Activated CD4-positive, alpha-beta T cell treated with anti-CD3 and anti-CD28 coated beads for 1 hour (primary cell): ENCODE data around the gene DYSF.

Source experiments
- DNase-seq: peaks from one replicate; pipeline ENCODE4 v3.0.0-alpha.2; 2020

DYSF gene

DNA sequence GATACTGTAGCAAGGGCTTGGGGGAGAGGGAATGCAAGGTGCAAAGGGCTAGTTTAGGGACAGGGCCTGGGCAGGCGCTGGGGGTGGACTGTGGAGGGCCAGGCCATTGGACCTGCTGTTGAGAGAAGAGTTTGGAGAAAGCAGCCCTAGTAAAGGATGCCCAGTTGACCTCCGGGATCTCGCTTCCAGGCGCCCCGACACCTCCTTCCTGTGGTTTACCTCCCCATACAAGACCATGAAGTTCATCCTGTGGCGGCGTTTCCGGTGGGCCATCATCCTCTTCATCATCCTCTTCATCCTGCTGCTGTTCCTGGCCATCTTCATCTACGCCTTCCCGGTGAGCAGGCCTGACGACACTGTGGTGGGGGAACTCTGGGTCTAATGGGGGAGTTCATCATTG is 229.0 kb downstream of the DYSF start:
- no peak for DNase-seq

GRCh38 chr2:71683070-71683469 is 229.7 kb downstream of the DYSF start:
- no peak for DNase-seq

DNA sequence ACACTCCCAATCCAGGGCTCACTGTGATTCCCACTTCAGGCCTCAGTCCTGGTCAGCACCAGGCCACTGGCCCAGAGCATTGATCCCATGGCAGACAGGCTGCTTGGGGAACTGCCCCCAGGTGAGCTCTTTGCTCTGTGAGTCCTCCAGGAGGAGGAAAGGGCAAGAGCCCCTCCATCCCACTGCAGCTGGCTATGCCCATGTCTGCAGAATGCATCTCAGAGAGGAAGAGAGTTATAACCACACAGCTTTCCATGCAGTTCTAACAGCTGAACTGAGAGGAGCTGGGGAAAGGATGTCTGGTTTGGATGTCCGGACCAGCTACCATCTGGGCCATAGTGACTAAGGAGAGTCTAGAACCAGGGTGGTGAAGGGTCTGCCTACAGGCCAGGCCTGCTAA is 230.3 kb downstream of the DYSF start:
- DNase-seq, result no peak

DNA sequence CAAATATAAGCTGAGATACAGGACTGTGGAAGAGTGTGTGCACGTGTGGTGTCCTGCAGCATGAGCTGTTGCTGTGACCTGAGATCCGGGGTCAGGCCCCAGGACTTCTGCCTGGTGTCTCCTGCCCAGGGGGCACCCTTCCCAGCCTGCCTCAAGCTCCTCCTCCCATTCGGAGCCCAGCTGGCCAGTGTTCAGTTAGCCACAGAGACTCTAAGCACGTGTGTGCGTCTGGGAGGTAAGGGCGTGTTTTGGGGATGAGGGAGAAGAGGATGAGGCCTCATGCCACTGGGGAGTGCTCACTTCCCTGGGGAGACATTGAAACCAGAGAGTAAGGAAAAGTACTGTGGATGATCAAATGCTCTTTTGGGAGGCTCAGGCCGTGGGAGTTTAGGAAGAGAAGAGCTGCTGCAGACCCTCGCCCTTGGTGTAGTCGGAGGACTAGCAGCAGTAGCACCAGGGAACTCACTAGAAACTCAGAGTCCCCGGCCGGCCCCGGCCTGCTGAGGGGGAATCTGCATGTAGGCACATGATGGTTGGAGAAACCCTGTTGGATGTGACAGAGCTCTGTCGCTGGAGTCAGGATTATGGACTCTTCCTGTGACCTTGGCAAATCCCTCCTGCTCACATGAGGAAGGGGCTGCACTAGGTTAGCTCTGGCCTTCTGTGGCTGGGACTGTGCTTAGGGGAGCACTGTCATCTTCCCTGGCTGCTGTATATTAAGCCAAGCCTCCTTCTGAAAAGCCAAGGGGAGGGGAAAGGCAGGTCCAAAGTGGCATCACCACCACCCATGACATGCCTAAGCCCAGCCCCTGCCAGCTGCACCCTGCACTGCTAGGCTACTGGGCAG is 231.1 kb downstream of the DYSF start:
- no peak for DNase-seq

DNA sequence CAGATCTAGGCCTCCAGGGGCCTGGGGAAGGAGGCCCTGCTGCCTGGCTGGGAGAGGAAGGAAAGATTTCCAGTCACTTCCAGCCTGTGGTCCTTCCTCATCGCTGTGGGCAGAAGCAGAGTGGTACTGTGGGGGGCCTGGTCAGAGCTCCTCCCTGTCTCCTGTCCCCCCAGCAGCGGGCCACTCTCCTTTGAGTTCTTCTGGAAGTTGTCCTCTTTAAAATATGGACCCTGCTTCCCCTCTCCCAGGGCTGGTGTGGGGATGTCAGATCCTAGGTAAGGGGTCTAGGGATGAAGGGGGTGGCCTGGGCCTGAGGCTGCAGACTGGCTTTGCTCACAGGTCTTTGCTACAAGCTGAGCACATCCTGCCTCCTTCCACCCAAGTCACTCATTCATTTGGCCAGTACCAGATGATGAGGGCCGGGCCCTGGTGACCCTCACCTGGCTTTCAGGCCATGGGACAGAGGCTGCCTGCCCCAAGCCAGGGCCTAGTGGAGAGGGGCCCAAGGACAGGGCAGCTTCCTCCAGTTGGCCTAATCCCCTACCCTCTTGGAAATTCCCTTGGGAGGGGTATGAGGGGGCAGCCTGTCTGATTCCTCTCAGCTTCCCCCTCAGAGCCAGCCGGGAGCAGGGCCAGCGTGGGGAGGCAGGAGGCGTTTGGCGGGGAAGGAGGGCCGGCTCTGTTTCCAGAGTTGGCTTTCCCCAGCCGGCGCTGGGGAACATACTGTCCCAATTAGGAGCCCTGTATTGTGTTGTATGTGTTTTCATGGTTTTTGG is 231.9 kb downstream of the DYSF start:
- DNase-seq, result no peak

DNA sequence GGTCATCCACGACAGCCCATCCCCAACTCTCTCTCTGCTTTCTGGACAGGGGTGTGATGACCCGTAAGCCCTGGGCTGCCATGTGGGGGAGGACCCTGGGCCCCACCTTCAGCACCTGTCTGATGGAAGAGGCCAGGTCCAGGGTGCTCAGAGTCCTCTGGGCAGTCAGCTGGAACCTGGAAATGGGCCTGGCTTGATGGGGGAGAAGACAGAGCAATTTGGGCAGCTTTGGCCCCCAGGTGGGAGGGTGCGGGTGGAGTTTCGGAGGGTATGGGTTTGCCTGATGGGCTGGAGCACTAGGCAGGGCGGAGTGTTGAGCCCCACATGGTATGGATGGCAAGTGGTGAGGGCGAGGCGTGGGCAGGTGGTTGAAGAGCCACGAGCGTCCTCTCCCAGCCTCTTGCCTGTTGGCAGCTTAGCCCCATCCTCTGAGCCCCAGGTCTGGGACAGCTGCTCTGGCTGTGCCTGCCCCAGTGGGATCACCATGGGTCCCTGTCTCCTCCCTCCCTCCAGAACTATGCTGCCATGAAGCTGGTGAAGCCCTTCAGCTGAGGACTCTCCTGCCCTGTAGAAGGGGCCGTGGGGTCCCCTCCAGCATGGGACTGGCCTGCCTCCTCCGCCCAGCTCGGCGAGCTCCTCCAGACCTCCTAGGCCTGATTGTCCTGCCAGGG is 232.7 kb downstream of the DYSF start:
- no peak for DNase-seq

DNA sequence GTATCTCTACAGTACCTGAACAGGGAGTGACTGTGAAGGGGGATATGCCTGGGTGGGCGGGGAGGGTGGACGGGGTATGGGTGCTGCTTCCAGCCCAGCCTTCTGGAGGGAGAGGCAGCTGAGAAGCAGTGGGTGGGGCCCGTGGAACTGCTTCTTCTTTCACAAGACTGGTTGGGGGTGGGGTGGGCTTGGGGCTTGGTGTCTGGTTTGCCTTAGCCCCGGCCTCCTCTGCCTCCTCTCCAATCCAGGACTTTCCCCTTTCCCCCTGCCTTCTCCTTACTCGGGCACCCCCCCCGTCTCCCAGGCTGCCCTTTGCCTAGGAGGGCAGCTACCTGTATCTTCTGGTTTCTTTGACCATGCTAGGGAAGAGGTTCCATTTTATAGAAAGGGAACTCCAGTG is 233.4 kb downstream of the DYSF start:
- no peak for DNase-seq

- DNase-seq, result no peak
These were observed 234.1 kb downstream of the DYSF start for GRCh38 chr2:71687412-71687811.

GRCh38 chr2:71688530-71688929 is 235.2 kb downstream of the DYSF start:
- no peak for DNase-seq

DNA sequence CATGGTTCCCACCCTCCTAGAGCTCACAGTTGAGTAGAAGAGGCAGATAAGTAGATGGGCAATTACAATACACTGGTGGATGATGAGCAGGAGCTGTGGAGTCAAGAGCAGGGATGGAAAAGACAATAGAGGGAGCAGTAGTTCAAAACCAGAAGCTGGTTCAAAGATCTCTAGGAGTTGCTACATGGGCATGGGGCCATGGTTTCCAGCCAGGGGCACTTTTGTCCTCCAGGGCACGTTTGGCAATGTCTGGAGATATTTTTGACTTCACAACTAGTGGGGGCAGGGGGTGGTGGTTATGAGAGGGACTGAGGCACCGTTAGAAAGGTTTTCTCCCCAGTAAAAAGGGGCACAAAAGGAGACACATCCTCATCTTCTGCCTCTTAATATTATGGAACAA is 236.0 kb downstream of the DYSF start:
- no peak for DNase-seq

DNA sequence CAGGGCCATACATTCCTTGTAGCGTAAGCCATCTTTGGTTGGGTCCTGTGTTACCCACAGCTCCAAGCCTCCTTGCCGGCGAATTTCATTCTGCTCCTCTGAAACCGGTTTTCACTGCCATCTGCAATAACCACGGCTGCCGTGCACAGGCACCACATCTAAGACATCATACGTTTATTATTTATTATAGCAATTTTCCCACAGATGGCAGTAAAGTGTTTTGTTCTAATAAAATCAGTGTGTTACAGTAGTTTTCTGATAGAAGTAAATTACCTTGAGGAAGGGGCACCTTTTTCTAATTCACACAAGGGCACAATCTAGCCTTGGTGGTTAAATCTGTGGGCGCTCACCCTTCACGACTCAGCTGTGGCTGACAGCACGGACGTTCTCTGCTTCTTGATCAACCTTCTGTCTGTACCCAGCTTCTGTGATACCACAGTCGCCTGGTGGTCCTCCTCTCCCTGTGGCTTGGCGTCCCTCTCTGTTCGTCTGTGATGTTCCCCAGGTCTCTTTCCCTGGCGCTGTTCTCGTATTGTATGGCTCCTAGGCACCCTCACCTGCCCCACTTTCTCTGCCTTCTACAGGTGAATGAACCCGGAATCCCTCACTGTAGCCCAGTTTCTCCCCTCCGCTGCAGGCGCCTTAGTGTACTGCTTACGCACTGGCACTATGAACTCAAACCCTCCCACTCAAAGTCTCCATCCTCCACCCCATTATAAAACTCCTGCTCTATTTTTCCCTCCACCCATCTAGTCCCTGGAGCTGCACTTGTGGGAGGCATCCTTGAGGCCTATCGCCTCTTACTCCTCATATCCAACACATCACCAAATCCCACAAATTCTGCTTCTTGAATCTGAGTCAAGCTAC is 236.8 kb downstream of the DYSF start:
- no peak for DNase-seq

DNA sequence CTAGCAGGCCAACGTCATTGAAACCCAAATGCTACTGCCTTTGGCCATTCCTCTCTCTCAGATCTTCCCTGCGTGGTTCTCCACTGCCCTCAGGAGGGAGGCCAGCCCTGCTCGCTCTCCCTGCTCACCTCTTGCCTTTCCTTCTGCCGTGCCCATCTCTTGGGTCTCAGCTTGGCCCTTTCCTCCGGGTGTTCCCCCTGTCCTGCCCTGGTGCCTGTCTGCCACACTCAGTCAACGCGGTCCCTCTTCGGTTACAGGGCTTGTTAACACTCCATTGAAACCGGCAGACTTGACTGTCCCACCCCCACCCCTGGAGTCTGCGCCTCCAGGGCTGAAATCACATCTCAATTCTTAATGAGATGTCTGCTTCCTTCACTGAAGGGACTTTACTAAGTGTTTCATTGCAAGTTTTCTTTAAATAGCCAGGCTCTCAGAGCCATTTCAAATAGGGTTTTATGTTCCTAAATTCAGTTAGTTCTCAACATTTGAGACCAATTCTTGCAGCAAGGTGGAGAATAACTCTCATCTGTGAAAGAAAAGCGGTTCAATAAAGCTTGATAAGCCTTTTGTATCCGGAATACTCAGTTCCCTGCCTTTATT is 237.6 kb downstream of the DYSF start:
- no peak for DNase-seq

- DNase-seq, result no peak
These were observed 238.5 kb downstream of the DYSF start for GRCh38 chr2:71691747-71692441.

DNA sequence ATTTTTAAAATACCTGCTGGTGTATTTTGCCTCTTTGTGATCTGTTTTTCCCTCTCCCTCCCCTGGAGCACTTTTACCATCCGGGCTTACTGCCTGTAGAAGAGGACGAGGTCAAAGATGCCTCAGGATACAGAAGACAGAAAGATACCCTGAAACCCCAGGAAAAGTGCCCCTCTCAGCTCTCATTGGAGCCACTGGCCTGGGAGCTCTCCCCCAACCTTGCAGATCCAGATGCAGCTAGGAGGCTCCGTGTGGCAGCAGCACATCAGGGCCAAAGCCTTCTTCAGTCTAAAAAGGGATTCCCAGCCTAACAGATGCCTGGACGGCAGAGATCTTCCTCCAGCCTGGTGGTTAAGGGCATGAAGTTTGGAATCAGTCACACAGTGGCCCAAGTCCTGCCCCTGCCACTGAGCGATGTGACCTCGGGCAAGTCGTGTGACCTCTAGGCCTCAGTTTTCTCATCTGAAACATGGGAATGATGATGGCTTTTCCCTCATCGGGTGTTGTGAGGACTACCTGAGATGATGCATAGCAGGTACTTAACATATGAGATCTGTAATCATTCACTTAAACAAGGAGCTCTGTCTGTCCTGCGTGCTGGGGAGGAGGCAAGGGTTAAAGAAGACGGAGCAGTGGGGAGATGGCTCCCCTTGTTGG is 239.4 kb downstream of the DYSF start:
- no peak for DNase-seq

DNA sequence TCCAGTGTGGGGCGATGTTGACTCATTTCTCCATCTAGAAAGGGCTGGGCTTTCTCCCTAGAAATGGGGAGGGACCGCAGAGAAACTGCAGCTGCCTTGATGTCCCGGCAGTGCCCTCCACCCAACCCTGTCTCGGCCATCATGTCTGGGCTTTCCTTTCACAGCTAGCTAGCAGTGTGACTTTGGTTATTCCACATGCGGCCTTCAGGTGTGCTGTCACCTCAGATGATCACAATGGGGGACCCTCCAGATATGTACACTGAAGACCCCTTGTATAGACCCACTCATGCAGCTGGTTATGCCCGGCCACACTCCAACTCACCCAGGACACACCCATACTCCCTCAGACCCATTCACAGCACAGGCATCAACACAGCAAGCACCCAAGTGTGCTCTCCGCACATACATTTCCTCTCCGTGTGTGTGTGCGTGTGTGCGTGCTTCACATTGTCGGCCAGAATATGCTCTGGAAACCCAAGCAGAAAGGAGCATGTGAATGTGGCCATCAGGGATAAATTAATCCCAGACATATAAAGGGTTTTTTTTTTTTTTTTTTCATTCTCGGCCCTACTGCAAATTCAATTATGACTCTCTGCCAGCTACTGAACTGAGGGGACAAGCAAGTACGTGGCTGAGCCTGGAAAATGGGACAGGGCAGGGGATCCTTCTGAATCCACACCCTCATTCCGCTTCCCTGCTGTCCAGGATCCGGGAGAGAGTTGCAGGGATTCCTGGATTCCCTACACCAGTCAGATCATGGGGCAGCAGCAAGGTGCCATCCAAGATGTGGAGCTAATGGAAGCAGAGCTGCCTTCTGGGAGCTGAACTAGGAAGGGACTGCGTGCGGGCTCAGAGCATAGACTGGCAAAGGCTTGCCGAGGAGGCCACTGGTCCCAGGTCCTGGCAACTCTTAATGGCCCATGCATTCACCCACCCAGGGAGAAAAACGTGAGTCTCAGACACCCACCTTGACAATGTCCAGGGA is 240.2 kb downstream of the DYSF start:
- DNase-seq, result no peak

GRCh38 chr2:71694501-71695234 is 241.3 kb downstream of the DYSF start:
- no peak for DNase-seq

GRCh38 chr2:71695235-71696120 is 242.1 kb downstream of the DYSF start:
- no peak for DNase-seq

DNA sequence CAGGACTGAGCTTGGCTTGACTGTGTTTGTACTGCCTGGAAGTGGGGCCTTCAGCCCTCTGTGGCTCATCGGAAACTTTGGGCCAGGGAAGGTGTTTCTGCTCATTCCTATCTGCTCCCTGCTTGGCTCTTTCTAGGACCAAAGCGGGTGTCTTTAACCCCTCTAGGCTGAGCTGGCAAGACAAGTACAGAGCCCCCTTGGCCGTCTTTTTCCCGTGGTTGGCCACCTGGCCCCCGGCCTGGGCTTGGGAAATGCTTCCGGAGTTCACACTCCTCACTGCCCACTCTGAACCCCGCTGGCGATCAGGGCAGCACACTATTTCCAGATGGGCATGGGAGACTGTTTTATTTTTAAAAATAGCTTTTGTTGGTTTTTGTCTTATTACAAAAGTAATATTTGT is 243.0 kb downstream of the DYSF start:
- no peak for DNase-seq
